Right lung (tissue), 5 donors: ENCODE results near the gene TSC2. TPM values are rescaled to one million over a fixed set of nuclear protein-coding genes. Genes with fewer than 3 reads are reported as not detected.
"Not testable (repeated sequence)": the region's sequence is repeated elsewhere in the genome, so short reads cannot be mapped to it uniquely, and the experiment has no call there.

Source experiments
- DNase-seq, 2 donors: peaks; one replicate each; pipeline ENCODE4 v3.0.0-alpha.2; 2013
- polyA plus RNA-seq, 5 donors: library from polyadenylated mRNA; unstranded; fragments of 120-200 nt; gene quantifications; one replicate each; pipeline versions ENCODE4 v1.2.1 to v1.2.3, GENCODE V29; 2013; ENCODE audit warnings: inconsistent platforms in 1 of 5, low replicate concordance in 1 of 5; ENCODE audit not compliant: insufficient read length in 5 of 5, insufficient read depth in 1 of 5

TSC2 gene
- polyA plus RNA-seq, 5 donors: 100 to 149 (median 120) TPM

DNA sequence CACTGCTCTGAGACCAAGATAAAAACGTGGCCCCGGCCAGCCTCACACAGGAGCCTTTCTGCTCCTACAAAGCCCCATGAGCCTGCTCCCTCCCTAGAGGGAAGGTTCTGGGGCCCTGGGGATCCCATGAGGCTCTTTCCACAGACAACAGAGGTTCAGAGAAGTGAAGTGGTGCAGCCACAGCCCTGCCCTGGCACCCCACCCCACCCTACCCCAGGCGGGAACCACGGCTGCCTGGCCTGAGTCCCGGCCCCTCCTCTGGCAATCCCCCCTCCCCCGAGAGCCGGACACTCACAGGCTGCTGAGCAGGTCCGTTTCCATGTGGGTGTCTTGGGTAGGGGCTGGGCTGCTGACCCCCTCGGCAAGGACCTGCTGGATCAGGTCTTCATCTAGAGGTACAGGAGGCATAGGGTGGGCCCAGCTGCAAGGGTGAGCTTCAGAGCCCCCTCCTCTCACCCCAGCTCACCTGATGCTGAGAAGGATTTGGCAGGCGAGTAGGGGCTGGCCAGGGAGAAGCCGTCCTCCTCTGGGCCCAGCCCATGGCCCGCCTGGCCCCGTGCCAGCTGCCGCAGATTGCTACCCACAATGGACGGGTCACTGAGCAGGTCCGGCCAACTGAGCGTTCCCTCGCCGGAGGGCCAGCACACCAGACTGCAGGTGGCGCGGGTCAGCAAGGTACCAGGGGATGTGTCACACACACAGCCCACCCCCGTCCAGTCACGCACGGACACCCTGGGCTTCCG, 49.2 kb downstream of the TSC2 start:
- no peak for DNase-seq

DNA sequence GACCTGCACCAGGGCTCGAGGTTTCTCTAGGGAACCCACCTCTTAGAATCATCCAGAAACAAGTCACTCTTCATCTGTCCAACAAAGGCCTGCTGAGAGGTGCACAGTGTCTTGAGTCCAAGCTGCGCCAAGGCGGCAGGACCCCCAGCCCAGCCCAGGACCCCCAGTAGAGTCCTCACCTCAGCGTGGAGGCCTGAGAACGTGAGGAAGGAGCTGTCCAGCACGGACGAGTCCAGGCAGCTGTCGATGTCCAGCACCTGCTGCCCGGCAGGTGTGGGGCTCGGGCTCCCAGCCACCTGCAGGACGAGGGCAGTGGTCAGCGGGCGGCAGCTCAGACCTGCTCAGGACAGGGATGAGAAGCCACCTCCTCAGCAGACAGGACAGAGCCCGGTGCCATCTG, 49.9 kb downstream of the TSC2 start:
- not testable (repeated sequence) for DNase-seq

DNA sequence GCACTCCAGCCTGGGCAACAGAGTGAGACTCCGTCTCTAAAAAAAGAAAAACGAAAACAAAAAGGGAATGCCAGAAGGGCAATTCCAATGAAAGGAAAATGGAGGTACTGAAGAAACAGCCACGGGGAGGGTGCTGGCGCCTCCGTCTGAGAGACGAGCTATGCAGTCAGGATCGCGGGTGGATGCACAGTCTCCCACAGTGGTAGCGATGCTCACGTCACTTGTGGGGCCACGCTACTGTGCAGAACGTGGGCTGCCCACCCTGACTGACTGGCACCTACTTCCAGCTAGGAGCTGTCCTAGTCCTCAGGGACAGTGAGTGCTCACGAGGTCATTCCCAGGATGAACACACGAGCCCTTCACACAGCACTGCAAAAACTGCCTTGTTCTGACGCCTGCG, 53.8 kb downstream of the TSC2 start:
- not testable (repeated sequence) for DNase-seq

DNA sequence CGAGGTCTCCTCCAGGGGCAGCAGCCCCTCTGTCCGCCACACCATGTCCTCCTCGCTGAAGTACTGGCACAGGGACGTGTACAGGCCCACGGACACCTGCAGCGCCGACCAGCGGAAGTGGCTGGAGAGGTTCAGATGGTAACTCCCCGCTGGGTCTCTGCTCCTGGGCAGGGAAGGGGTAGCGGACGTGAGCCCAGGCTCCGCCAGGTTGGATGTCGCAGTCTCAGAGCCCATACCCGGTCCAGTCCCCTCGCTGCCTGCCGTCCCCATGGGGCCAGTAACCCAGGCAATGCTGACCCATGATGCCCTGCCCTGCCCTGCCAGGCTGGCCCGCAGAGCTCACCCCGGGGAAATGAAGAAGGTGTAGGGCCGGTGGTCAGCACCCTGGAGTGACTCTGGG, 54.7 kb downstream of the TSC2 start:
- no peak for DNase-seq

GRCh38 chr16:2104464-2104863, 56.7 kb downstream of the TSC2 start:
- DNase-seq: not testable (repeated sequence)

- not testable (repeated sequence) for DNase-seq
These were observed 57.5 kb downstream of the TSC2 start for GRCh38 chr16:2105291-2105690.

DNA sequence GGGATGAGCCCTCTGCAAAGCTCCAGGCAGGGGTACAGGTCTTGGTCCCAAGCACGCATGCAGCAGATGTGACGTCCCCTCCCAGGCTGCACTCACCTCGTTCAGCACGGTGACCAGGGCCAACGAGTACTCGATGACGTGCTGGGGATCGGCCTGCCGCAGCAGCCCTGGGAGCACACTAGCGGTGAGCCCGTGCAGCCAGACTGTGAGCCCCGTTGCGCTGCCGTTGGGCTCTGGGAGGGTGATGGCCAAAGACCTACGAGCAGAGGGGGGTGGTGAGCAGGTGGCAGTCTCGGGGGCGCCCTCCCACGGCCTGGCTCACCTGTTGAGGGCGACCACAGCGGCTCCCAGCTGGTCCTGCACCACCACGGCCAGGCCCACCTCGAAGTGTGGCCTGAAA, 58.0 kb downstream of the TSC2 start:
- DNase-seq: not testable (repeated sequence)

DNA sequence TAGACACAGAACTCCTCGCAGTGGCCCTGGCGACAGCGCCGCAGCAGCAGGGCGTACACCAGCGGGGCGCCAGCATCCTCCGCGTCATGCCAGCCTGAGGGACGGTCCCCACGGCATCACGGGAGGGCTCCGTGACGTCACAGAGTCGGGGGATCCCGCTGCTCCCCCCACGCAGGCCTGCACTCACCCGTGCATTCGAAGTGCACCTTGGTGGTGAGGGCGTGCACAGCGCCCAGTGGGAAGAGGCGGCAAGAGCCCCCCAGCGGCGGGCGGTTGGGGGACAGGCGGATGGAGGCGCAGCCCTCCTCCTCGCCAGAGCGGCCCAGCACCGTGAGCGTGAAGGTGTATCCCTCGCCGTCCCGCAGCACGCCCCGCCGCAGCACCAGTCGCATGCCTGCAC, 58.4 kb downstream of the TSC2 start:
- not testable (repeated sequence) for DNase-seq

- not testable (repeated sequence) for DNase-seq
These were observed 59.5 kb downstream of the TSC2 start for GRCh38 chr16:2107121-2107790.

- DNase-seq: not testable (repeated sequence)
These were observed 60.0 kb downstream of the TSC2 start for GRCh38 chr16:2107791-2108125.

GRCh38 chr16:2108446-2109270, 60.9 kb downstream of the TSC2 start:
- not testable (repeated sequence) for DNase-seq

- not testable (repeated sequence) for DNase-seq
These were observed 61.4 kb downstream of the TSC2 start for GRCh38 chr16:2109271-2109580.

DNA sequence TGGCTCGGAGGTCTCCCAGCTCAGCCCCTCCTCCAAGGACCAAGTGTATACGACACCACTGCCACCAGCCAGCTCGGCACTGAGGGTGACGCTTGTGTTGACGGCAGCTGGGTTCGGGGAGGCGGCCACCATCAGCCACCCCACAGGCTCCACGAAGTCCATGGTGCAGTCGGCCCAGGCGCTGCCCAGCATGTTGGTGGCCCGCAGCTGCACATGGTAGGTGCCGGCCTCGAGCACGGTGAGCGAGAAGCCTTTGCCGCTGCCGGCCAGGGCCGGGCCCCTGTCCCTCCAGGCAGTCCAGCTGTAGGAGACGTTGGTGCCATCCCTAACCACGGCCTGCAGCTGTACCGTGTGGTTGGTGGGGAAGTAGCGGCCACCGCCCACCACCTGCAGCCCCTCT, 62.1 kb downstream of the TSC2 start:
- DNase-seq: not testable (repeated sequence)

DNA sequence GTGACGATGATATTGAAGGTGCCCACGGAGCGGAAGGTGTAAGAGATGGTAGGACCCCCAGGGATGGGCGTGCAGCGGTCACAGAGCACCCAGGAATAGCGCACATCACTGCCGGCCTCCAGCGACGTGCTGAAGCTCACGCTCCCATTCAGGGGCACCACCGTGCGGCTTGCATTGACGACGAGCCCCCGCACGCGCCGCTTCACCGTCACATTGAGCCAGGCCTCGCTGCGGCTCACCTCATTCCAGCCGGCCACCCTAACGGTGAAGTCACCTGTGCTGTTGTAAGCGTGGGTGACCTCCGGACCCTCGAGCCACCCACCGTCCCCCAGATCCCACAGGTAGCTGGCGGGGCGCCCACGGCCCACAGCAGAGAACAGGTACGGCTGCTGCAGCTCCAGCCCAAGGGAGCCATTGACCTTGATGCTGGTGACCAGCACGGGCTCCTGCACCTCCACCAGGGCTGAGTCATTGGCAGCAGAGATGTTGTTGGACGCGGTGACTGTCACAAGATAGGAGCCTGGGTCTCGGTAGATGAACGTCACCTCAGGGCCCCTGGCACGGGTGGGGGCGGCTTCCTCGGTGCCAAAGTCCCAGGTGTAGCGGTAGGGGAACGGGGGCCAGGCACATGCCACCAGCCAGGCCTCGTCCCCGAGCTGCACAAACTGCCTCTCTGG, 62.7 kb downstream of the TSC2 start:
- not testable (repeated sequence) for DNase-seq

DNA sequence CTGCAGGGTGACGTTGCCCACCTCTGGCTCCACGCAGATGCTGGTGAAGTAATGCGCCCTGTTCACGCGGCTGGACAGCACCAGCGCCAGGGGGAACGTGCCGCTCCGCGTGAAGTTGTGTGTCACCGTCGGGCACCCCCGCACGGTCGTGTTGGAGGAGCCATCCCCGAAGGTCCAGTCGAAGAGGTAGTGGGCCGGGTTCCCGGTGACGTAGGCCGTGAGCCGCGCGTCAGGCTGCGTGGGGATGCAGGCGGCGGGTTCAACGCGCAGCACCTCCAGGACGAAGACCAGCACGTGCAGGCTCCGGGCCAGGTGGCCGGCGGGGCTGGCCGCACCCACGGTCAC, 63.2 kb downstream of the TSC2 start:
- DNase-seq: not testable (repeated sequence)

DNA sequence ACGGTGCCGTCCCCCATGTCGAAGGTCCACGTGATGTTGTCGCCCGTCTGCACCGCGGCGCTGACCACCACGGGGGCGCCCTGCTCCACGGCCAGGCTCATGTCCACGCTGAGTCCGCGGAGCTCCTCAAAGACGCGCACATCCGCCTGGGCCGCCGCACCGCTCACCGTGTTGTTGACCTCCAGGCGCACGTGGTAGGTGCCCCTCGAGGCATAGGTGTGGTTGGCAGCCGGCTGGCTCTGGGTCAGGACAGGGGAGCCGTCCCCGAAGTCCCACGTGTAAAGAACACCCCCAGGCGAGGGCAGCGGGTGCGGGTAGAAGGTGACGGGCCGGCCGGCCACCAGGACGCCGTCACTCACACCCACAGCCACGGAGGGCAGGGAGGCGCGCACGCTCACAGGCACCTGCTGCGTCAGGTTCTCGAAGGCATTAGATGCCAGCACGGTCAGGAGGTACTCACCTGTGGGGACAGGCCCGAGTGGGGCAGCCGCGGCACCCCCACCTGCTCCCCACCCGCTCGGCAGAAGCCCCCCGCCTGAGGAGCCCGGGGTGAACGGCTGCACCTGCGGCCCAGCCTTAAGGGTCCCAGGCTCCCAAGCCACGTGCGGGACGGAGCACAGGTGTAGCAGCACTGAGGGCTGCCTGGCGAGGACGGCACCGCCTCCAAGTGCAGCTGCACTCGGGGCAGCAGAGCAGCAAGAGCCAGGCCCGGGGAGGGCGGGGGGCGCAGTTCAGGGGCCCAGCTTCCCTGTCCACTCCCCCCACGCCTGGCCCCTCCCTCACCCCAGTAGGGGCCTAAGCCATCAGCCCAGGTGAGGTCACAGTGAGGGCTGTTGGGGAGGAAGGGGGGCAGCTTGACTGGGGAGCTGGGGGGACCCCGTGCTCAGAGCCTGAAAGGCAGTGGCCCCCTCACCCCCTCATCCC, 63.9 kb downstream of the TSC2 start:
- DNase-seq: not testable (repeated sequence)

DNA sequence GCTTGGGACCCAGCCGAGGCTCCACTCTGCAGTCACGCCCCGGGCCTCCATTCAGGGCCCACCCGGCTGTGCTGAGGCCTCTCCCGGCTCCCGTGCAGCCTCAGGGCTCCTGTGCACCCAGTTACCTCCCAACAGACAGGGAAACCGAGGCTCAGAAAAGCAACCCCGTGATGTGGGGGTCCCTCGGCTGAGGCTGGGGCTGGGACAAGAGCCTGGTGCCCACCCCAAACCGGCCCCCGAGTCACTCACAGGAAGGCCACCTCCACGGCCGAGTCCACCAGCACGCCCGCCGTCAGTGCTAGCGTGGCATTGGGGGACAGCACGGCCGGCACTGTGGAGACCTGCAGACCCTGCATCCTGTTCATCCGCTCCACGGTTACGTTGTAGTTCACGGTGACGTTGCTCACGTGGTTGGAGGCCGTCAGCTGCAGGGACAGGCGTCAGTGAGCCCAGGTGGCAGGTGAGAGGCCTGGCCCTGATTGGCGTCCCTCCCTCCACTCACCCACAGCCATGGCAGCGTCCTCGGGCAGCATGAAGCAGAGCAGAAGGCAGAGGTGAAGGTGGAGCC, 64.8 kb downstream of the TSC2 start:
- not testable (repeated sequence) for DNase-seq

DNA sequence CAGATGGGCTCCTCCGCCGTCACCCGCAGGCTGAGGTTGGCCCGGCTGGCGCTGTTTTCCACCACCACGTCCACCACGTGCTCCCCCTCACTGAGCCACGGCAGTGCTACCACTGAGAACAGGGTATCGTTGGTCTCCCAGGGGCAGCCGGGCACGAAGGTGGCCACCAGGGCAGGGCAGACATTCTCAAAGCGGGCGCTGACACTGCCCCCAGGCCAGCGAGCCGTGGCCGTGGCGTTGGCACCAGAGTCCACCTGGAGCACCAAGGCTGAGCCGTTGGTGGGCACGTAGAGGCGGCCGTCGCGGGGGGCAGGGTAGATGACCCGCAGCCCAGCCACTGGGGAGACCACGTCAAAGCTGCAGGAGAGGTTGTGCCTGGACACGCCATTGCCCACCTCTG, 66.4 kb downstream of the TSC2 start:
- not testable (repeated sequence) for DNase-seq

DNA sequence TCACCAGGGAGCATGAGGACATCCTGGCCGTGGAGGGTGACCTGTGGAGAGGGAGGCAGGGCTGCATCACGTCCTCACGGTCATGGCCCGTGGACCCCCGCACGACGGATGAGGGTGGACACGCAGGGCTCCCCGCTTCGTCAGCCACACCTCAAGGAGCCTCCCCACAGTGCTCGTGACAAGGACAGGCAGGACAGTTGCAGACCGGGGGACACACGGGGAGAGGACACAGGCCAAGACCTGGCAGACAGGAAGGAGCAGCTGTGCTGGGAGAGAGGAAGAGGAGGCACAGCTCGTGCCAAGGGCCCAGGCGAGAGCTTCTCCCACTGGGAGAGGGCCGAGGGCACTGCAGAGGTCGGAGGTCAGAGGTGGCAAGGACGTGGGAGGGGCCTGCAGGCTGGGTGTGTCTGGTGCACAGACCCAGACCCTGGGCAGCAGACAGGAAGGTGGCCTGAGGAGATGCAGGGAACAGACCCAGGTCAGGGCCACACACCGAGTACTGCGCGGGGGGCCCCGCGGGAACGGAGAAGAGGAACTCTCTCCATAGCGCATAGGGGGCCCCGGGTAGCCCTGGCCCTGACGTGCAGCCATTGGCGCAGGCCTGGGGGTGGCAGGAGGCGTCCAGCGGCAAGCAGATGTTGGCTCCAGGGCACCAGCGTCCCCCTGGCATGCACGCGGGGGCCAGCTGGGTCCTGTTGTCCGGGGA, 67.3 kb downstream of the TSC2 start:
- not testable (repeated sequence) for DNase-seq

GRCh38 chr16:2115591-2115973, 67.8 kb downstream of the TSC2 start:
- no peak for DNase-seq
